Bronchial epithelial cell (primary cell): ENCODE results near the gene BCDIN3D. TPM values are rescaled to one million over a fixed set of nuclear protein-coding genes. Genes with fewer than 3 reads are reported as not detected.

ENCODE experiments used
- DNase-seq: peaks from one replicate; pipeline ENCODE4 v3.0.0-alpha.2; 2010; ENCODE audit warnings: low read depth
- FAIRE-seq: peaks from 2 replicates; lab custom pipeline; 2011; peaks lifted over from hg19 to GRCh38; lab: Jason Lieb, UNC
- H3K27me3 ChIP-seq: 2 replicates; pipeline ENCODE4 v1.5.1; 2011; ENCODE audit warnings: low read length; ENCODE audit not compliant: control insufficient read depth, insufficient read depth
- H3K36me3 ChIP-seq: 2 replicates; pipeline ENCODE4 v1.5.1; 2011; ENCODE audit warnings: low read length; ENCODE audit not compliant: control insufficient read depth, insufficient read depth
- H3K4me3 ChIP-seq: 2 replicates; pipeline ENCODE4 v1.5.1; 2011; ENCODE audit warnings: mild to moderate bottlenecking, low read depth, low read length, control low read depth
- total RNA-seq: library from RNA; depleted of rRNA; stranded (reverse); fragments of >200 nt; gene quantifications from 2 replicates; pipeline ENCODE4 v1.2.1, GENCODE V29; 2014
- TF ChIP-seq, protein P1 (sequence below): IDR thresholded peaks from 2 replicates; pipeline ENCODE4 v1.5.1; 2011; ENCODE audit warnings: mild to moderate bottlenecking, moderate library complexity, low read length, control low read depth, inconsistent platforms; ENCODE audit not compliant: insufficient read depth, severe bottlenecking

The BCDIN3D gene
- total RNA-seq, 1 donor from 2014 or later = 7.4 TPM

DNA sequence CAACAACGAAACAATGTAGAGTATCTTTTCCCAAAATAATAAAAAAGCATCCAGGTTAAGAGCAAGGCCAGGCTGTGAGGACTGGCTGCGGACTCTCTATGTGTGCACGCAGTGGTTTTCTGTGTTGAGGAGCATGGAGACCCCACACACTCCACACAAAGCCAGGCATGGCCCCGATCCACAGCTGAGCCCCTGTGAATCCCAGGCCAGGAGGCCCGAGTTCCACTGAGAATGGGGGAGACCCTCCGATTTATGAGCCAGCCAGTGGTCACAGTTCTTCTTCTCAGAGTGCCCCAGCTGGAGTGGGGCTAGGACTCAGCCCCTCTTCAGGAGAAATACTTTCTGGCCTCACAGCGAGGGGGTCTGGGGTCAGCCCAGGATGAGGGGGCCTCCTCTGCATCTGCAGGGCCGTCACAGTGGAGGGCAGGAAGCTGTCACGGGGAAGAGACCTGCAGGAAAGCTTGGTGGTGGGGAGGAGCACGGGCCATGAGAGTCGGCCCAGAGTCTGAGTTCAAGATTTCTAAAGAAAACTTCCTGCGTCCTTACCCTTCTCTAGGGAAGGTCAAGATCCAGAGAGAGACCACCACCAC lies 34.8 kb downstream of the BCDIN3D start:
- Histone ChIP-seq H3K36me3 (peaks cover 5% of the 10 kb centered on the region), H3K4me3 (no peak overlapping the region), H3K27me3 (peaks cover 1% of the 10 kb centered on the region)
- DNase-seq = no peak
- TF ChIP-seq, protein P1, sequence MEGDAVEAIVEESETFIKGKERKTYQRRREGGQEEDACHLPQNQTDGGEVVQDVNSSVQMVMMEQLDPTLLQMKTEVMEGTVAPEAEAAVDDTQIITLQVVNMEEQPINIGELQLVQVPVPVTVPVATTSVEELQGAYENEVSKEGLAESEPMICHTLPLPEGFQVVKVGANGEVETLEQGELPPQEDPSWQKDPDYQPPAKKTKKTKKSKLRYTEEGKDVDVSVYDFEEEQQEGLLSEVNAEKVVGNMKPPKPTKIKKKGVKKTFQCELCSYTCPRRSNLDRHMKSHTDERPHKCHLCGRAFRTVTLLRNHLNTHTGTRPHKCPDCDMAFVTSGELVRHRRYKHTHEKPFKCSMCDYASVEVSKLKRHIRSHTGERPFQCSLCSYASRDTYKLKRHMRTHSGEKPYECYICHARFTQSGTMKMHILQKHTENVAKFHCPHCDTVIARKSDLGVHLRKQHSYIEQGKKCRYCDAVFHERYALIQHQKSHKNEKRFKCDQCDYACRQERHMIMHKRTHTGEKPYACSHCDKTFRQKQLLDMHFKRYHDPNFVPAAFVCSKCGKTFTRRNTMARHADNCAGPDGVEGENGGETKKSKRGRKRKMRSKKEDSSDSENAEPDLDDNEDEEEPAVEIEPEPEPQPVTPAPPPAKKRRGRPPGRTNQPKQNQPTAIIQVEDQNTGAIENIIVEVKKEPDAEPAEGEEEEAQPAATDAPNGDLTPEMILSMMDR = no peak
- FAIRE-seq = no peak

DNA sequence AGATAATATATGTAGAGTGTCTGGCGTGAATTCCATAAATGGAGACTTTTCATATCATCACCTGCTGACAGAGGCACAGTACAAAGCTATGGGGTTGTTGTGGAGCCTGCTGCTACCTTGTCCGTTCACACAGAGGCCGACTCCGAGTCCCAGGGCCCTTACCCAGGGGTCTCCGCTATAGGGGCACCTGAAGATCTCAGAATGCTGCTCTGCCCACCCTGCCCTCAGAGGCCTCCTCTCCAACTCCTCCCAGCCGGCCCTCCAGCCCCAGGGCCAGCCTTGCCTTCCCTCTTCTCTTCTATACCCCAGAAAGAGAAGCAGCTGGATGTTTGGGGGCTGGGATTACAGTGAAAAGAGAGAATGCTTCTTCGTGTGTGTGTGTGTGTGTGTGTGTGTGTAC lies 36.0 kb downstream of the BCDIN3D start:
- FAIRE-seq (no peak), DNase-seq (no peak)
- H3K36me3 ChIP-seq = peaks cover 10% of the 10 kb centered on the region
- H3K27me3 ChIP-seq = peaks cover 1% of the 10 kb centered on the region
- no peak overlapping the region for H3K4me3 ChIP-seq
- TF ChIP-seq, protein P1 = no peak

DNA sequence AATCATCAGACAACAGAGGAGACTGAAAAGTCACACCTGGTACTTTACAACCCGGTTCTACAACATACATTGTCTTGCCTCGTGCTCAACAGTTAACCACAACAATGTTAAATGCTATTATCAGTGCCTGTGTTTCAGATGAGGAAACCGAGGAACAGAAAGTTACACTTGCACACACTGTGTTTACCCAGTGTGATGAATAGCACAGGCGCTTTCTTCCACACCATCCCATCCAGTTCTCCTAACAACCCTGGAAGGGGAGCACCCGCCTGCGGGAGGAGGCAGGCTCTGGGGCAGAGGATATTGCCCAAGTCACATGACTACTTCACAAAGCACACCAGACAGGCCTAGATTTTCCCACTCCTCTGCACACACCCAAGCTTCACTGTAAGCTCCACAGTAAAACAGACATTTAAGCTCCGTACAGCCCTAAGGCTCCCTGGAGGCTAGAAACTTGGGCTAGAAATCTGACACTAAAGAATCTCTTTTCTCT lies 36.5 kb downstream of the BCDIN3D start:
- TF ChIP-seq, protein P1 = no peak
- Histone ChIP-seq H3K4me3 (no peak overlapping the region), H3K27me3 (peaks cover 1% of the 10 kb centered on the region), H3K36me3 (peaks cover 13% of the 10 kb centered on the region)
- no peak for DNase-seq
- no peak for FAIRE-seq

DNA sequence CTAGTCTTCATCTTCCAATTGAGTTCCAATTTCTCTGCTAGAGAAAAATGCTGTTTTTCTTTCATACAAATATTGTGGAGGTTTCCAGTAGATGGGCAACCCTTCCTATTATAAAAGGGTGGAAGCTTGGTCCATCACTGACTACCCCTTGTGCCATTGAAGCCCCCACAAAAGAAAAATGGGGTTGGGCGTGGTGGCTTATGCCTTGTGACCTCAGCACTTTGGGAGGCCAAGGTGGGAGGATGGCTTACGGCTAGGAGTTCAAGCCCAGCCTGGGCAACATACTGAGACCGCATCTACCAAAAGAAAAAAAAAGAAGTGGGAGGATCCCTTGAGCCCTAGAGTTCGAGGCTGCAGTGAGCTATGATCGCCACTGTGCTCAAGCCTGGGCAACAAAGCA lies 37.5 kb downstream of the BCDIN3D start:
- H3K27me3 ChIP-seq = peaks cover 1% of the 10 kb centered on the region
- H3K36me3 ChIP-seq = peaks cover 13% of the 10 kb centered on the region
- FAIRE-seq = no peak
- H3K4me3 ChIP-seq = no peak overlapping the region
- DNase-seq = no peak
- TF ChIP-seq, protein P1 = no peak

DNA sequence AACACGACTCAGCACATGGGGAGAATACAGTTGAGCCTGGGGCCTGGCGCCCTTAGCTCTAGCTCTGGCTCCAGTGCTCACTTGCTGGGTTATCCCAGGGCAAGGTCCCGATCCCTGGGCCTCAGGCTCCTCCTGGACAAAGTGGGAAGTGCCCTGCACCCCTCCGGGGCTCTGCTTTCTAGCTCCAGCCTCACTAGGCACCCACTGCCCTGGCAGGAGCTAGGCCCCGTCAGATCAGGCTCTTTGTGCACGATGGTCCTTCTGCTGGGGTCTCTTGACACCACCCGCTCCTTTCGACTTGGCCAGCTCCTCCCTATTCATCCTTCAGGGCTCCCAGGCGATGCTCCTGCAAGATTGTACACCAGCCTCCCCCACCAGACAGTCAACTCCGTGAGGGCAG lies 38.1 kb downstream of the BCDIN3D start:
- no peak overlapping the region for H3K4me3 ChIP-seq
- DNase-seq = no peak
- peaks cover 13% of the 10 kb centered on the region for H3K36me3 ChIP-seq
- FAIRE-seq = no peak
- TF ChIP-seq, protein P1 = no peak
- H3K27me3 ChIP-seq = peaks cover under 1% of the 10 kb centered on the region
